Lung (tissue), 12 donors: ENCODE results near the gene SPATS2. TPM values are rescaled to one million over a fixed set of nuclear protein-coding genes. Genes with fewer than 3 reads are reported as not detected.

Experiments used
- ATAC-seq: fragments of 200-7000 bp; cut with Tn5 transposase; one replicate; pipeline ENCODE4 v1.9.1; 2020; ENCODE audit warnings: moderate number of reproducible peaks; ENCODE audit not compliant: insufficient read depth, low FRiP score
- DNase-seq, 3 donors: peaks; one replicate each; pipeline ENCODE4 v3.0.0-alpha.2; 2013 to 2017
- H3K27ac ChIP-seq, 2 donors: one replicate each; pipeline ENCODE4 v1.5.1; 2013; ENCODE audit warnings: mild to moderate bottlenecking in 2 of 2, moderate library complexity in 2 of 2, control low read depth in 1 of 2, inconsistent platforms in 1 of 2, low read depth in 1 of 2, low read length in 1 of 2
- H3K27me3 ChIP-seq, 3 donors: one replicate each; pipeline ENCODE4 v1.5.1; 2013; ENCODE audit warnings: low read length in 2 of 3; ENCODE audit not compliant: control insufficient read depth in 3 of 3, insufficient read depth in 3 of 3
- H3K36me3 ChIP-seq, 4 donors: one replicate each; pipeline ENCODE4 v1.5.1; 2013; ENCODE audit warnings: low read length in 4 of 4, mild to moderate bottlenecking in 1 of 4, moderate library complexity in 1 of 4; ENCODE audit not compliant: control insufficient read depth in 4 of 4, insufficient read depth in 4 of 4
- H3K4me1 ChIP-seq, 5 donors: one replicate each; pipeline ENCODE4 v1.5.1; 2013; ENCODE audit warnings: low read length in 5 of 5, mild to moderate bottlenecking in 2 of 5, moderate library complexity in 1 of 5; ENCODE audit not compliant: control insufficient read depth in 5 of 5, insufficient read depth in 5 of 5
- H3K4me3 ChIP-seq: one replicate; pipeline ENCODE4 v1.5.1; 2013; ENCODE audit warnings: mild to moderate bottlenecking, control low read depth, moderate library complexity
- H3K9ac ChIP-seq, 2 donors: one replicate each; pipeline ENCODE4 v1.5.1; 2013; ENCODE audit warnings: low read length in 2 of 2, control low read depth in 1 of 2; ENCODE audit not compliant: insufficient read depth in 1 of 2
- H3K9me3 ChIP-seq, 4 donors: one replicate each; pipeline ENCODE4 v1.5.1; 2013; ENCODE audit warnings: low read length in 3 of 4, mild to moderate bottlenecking in 1 of 4, moderate library complexity in 1 of 4; ENCODE audit not compliant: control insufficient read depth in 4 of 4, insufficient read depth in 3 of 4
- CTCF ChIP-seq: IDR thresholded peaks from 2 replicates; pipeline ENCODE4 v1.5.1; 2012; ENCODE audit warnings: mild to moderate bottlenecking; ENCODE audit errors: control extremely low read depth, extremely low read depth
- WGBS, 2 donors: extraction: QIAGEN DNeasy Blood & Tissue Kit; methylation state at CpG; one replicate each; pipeline ENCODE4 v1.1.7; 2013; 5-methylcytosine and 5-hydroxymethylcytosine counted together
- polyA plus RNA-seq, 2 donors: library from polyadenylated mRNA; stranded (reverse); fragments of 200-250 nt; gene quantifications; one replicate each; pipeline ENCODE4 v1.2.1, GENCODE V29; 2013
- total RNA-seq, 2 donors: library from RNA; depleted of rRNA in 1 of 2; stranded (reverse); fragments of >200 nt in 1 of 2; gene quantifications; one replicate each; pipeline ENCODE4 v1.2.1, GENCODE V29; 2014 to 2021
- donor health status: control.
- donor health status: control.
- donor health status: Bipolar disorder and iron deficiency.
- donor health status: healthy.
- donor health status: DM: yes; HTN: yes; CAD: no.

The SPATS2 gene
- total and polyA plus RNA-seq, 4 donors = 6.6 to 48.8 (median 10.0) TPM

GRCh38 chr12:49489154-49489553 is 121.9 kb downstream of the SPATS2 start:
- no peak overlapping the region for H3K9ac ChIP-seq
- peaks cover 0 to 5% (median 2%) of the 10 kb centered on the region in 4 donors for H3K36me3 ChIP-seq
- H3K27ac ChIP-seq = no peak overlapping the region
- 97 to 100% methylated on average over 3 of the region's 3 CpGs for WGBS, 2 donors
- H3K9me3 ChIP-seq = no peaks in the 10 kb centered on the region
- H3K4me1 ChIP-seq = no peaks in the 10 kb centered on the region
- no peak overlapping the region for H3K4me3 ChIP-seq
- no peak for TF ChIP-seq CTCF
- ATAC-seq (no peak), DNase-seq (no peak)
- no peaks in the 10 kb centered on the region for H3K27me3 ChIP-seq

GRCh38 chr12:49489720-49490119 is 122.5 kb downstream of the SPATS2 start:
- Histone ChIP-seq H3K9me3 (no peaks in the 10 kb centered on the region), H3K36me3 (peaks cover 0 to 5% (median 3%) of the 10 kb centered on the region in 4 donors), H3K9ac (no peak overlapping the region), H3K4me3 (no peak overlapping the region), H3K27me3 (no peaks in the 10 kb centered on the region), H3K27ac (no peak overlapping the region), H3K4me1 (no peaks in the 10 kb centered on the region)
- DNase-seq (no peak), ATAC-seq (no peak)
- 90 to 96% methylated on average over 4 of the region's 4 CpGs for WGBS, 2 donors
- TF ChIP-seq CTCF = no peak

GRCh38 chr12:49491823-49492222 is 124.6 kb downstream of the SPATS2 start:
- H3K9me3 ChIP-seq = no peaks in the 10 kb centered on the region
- TF ChIP-seq CTCF = no peak
- H3K4me1 ChIP-seq = no peaks in the 10 kb centered on the region
- no peak overlapping the region for H3K9ac ChIP-seq
- ATAC-seq (no peak), DNase-seq (no peak)
- 76 to 94% methylated on average over 1 of the region's 1 CpG for WGBS, 2 donors
- H3K27me3 ChIP-seq = no peaks in the 10 kb centered on the region
- H3K27ac ChIP-seq = no peak overlapping the region
- H3K36me3 ChIP-seq = peaks cover 0 to 5% (median 2%) of the 10 kb centered on the region in 4 donors
- no peak overlapping the region for H3K4me3 ChIP-seq

GRCh38 chr12:49493900-49494299 is 126.6 kb downstream of the SPATS2 start:
- no peak overlapping the region for H3K4me3 ChIP-seq
- no peak overlapping the region for H3K27ac ChIP-seq
- 50 to 98% methylated on average over 2 of the region's 2 CpGs for WGBS, 2 donors
- no peak for ATAC-seq
- H3K9me3 ChIP-seq = no peaks in the 10 kb centered on the region
- TF ChIP-seq CTCF = no peak
- H3K36me3 ChIP-seq = peaks cover 0 to 4% (median 0%) of the 10 kb centered on the region in 4 donors
- no peaks in the 10 kb centered on the region for H3K4me1 ChIP-seq
- DNase-seq = no peak
- no peaks in the 10 kb centered on the region for H3K27me3 ChIP-seq
- no peak overlapping the region for H3K9ac ChIP-seq
